Head of caudate nucleus (tissue), 42 donors: Measurements from ENCODE around the gene RFX8.

Source experiments
- DNase-seq, 42 donors: peaks; one replicate each; pipeline versions ENCODE4 v3.0.0 to v3.0.0-alpha.2; 2020 to 2021; ENCODE audit warnings: mixed read lengths in 7 of 42
- intact Hi-C: fragments of 100-400 bp; cut with DNase I; formaldehyde crosslinking; loops from one replicate; pipeline ENCODE4 v1.15.0; 2022

Gene RFX8

GRCh38 chr2:101496279-101496678 lies 21.4 kb upstream of the RFX8 start:
- DNase-seq = no peak
- intact Hi-C loops = no loop called here

DNA sequence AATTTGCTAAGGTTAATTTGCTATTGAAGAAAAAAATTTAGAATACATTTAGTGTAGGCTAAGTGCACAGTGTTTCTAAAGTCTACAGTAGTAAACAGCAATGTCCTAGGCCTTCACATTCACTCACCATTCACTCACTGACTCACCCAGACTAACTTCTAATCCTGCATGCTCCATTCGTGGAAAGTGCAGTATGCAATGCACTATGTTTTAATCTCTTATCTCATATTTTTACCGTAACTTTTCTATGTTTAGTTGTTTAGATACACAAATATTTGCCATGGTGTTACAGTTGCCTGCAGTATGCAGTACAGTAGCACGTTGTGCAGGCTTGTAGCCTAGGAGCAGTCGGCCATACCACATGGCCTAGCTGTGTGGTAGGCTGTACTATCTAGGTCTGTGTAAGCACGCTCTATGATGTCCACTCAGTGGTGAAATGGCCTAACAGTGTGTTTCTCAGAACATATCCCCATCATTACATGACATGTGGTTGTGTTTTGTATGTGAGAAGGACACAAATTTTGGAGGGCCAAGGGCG lies 18.1 kb upstream of the RFX8 start:
- intact Hi-C loops = no loop called here
- no peak for DNase-seq

- no peak for DNase-seq
- intact Hi-C loops = no loop called here
Observed at GRCh38 chr2:101486994-101487393, 12.1 kb upstream of the RFX8 start.

DNA sequence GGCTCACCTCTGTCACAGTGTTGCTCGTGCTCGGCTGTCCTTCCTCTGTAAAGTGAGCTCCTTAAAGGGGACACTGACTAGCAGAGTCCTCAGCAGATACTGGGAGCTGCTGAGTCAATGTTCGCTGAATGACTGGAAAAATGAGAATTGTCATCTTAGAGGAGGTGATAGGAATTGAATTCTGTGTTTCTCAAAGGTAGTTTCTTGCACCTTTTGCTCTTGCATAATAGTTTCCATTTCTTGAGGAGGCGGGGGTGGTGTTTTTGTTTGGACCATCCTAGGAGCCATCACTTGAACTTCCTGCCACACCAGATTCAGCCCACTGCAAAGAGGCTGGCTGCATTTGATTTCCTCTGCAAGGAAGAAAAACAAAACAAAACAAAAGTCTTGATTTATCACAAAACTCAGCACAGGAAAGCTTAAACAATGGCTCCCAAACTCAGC lies 11.4 kb upstream of the RFX8 start:
- no peak for DNase-seq
- intact Hi-C loops = no loop called here

DNA sequence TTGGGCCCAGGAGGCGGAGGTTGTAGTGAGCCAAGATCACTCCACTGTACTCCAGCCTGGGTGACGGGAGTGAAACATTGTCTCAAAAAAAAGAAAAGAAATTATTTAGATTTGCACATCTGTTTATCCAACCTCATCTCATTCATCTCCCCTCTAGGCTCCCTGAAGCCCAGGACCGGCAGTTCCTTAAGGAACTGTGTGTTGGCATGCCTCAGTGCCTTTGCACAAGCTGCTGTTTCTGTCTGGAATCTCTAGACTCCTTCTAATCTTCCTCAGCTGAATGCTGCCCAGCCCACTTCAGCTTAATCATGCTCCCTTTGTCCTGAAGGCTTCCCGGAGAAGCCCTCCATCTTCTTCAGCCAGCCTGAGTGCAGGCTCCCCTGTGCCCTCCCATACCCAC lies 10.9 kb upstream of the RFX8 start:
- no peak for DNase-seq
- intact Hi-C loops = no loop called here

DNA sequence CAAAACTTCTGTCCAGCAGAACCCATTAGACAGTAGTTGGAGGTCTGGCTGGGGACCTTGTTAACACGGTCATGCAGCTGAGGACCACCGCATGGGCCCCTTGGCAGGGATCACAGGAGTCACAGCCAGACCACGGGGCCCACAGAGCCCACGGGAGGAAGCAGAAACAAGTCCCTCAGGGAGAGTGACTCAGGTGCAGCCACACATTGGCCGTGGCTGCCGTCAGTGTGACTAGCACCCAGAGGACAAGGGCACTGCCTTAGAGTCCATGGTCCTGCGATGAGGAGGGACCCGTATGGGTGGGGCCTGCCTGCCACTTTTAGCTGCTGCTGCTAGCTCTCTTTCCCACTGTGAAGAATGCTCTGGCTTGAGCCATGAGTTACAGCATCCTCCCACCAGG lies 5.9 kb upstream of the RFX8 start:
- DNase-seq = no peak
- intact Hi-C loops = no loop called here

DNA sequence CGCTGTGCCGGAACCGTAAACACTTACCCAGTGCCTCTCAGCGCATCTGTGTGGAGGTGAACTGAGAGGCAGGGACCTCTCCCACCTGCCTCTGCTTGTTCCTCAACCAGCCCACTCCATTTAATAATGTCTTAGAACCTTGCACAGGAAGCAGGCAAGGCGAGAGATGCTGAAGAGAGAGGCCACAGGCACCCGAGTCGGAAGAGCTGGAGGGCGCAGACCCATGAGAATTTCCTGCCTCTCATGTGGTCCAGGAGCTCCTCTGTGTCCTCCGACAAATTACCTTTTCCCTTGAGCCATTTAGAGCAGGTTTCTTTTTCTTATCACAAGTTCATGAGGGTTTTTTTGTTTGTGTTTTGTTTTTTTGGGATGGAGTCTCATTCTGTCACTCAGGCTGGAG lies 4.9 kb upstream of the RFX8 start:
- DNase-seq = peak in 1 of 42 donors; percentile 28

DNA sequence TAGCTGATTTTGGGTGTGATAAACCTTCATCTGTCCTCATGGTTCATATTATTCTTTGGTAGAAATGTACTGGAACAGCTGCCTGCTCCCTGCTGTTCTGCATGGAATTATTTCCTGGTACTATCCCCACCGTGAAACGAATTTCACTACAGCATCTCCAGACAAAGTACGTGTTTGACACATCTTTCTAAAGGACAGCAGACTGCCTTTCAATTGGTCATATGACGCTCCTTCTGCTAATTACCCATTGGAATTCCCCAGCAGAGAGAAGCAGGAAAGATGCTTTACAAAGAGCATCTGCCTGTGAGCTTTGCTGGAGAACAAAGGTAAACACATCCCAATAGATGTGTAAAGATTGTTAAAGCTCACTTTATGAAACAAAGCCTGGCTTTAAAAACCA lies 4.4 kb upstream of the RFX8 start:
- peak in 1 of 42 donors; percentile 15 for DNase-seq
- intact Hi-C loops = no loop called here

More for the DNA sequence above, 4.9 kb upstream of the RFX8 start:
- intact Hi-C loops = no loop called here

- DNase-seq = no peak
- intact Hi-C loops = no loop called here
Observed at GRCh38 chr2:101478181-101479001, 3.5 kb upstream of the RFX8 start.

DNA sequence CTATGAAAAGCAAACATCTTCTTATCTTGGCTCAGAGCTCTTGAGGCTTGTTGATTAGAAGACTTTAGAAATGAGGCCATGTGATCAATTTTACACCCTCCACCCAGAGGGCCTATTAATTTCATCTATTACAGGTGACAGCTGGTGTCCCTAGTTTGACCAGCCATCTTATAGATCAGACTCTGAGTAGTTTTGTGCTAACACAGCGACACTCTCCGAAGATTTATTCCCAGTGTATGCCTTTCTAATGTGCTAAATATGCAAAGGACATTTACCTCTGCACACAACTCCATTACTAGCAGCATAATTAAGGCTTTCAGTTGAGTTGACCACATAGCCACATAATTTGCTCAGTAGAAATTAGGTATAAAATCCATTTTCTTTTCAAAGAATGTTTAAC lies 2.6 kb upstream of the RFX8 start:
- no peak for DNase-seq
- intact Hi-C loops = no loop called here

DNA sequence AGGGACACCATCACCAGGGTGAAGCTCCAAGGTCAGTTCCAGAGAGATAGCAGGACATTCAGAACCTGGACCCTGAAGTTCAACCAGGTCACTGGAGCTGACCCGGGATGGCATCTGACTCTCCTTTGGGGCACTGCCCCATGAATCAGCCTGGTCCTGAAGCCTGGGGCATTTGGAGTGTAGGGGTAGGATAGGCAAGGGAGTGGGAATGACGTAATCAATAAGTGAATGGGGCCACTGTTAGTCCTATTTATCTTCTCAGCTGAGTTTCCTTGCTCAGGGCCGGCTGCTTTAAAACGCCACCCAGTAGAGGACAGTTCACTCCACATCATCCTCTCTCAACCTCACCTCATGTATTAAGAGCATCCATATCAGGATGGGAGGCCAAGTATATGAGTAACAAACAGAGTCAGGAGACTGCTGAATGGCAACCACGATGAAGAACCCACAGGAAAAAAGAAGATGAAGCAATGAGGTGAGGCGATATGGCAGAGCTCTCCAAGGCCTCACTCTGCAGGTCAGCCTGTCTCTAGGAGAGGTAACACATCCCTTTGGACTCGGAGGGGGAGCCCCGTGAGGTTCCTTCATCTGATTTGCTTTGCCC lies 1.8 kb upstream of the RFX8 start:
- intact Hi-C loops = no loop called here
- DNase-seq = no peak

- DNase-seq = peak; percentile 29 to 84 (median 70)
- intact Hi-C loops = no loop called here
Observed at GRCh38 chr2:101473911-101474701, 806 bp downstream of the RFX8 start.

GRCh38 chr2:101473591-101473910 lies 1.4 kb downstream of the RFX8 start:
- DNase-seq = no peak
- intact Hi-C loops = no loop called here

DNA sequence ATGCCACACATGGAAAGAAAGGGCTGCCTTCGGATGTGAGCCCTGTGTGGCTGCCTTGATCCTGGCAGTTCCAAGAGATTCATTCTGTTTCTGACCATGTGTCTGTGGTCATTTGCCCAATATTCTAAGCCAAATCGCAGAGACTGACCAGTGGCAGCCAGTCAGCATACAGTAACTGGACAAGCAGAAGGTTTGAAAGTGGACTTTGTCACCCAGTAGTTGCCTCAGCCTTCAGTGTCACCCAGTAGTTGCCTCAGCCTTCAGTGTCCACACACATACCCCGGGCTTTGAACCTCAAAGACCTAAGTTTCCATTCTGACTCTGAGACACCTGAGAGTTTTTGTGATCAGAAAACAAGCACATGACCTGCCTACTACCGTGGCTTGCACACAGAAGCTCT lies 5.0 kb downstream of the RFX8 start:
- peak in 1 of 42 donors; percentile 9 for DNase-seq
- intact Hi-C loops = no loop called here

GRCh38 chr2:101467306-101467705 lies 7.6 kb downstream of the RFX8 start:
- no peak for DNase-seq

DNA sequence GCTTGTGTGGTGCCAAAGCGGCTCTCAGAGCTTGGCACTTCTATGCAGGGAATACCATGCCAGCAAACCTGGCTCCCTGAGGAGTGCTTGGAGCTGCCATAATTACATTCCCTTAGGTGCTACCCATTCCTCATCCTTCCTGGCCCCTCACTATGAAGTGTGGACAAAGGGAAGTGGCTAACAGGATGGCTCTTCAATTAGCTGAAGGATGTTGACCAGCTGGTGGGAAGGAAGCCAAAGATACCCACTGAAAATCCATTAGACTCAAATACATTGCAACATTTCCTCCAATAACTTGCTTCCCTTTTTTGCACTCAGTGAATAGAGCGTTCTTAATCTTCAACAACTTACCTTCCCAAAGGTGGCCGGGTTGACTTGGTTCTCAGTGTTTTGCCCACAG lies 8.5 kb downstream of the RFX8 start:
- intact Hi-C loops = no loop called here
- DNase-seq = no peak

More at GRCh38 chr2:101467306-101467705, 7.6 kb downstream of the RFX8 start:
- intact Hi-C loops = no loop called here

DNA sequence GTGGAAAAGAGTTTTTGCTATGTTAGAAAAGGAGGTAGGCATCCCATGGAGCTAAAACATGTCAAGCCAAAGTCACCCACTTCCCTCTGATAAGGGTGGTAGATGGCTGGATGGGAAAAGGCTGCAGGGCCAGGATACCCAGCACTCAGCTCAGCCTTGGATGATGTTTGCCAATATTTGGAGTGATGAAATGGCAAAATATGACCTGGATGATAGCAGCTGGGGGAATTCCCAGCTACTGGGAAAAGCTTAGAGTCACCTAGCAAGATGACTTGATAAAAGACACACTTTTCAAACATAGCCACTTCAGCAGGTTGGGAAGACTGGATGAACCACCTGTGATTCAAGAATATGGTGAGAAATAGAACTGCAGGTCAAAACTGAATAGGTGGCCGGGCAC lies 10.1 kb downstream of the RFX8 start:
- peak in 1 of 42 donors; percentile 14 for DNase-seq
- intact Hi-C loops = no loop called here

DNA sequence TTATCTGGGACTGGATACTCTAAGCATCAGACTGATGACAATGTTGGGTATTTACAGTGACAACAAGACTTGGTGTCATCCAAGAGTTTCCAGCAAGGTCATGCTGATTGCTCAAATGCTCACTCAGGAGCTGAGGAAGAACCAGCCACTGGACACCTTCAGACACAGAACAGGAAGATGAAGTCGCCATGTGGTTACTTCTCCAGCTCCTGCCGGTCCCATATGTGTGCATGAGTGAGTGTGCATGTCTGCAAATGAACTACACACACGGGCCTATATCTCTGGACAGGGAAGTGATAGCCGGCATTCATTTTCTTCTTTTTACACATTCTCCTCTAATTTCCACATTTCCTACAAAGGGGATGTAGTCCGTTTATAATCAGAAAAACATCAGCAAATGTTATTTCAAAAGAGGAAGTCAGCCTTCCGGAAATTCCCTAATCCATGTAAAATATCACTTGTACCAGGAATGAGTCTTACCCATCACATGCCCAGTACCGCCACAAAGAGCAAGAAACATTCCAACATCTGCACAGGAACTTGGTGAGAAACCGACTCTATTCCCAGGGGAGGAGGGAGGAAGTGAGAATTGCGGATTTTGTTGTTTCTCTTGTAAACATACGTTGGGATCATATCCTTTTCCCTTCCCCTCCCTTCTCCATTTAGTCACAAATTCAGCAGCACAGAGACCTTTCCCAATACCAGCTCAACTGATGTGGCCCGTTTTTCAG lies 10.8 kb downstream of the RFX8 start:
- DNase-seq = no peak
- intact Hi-C loops = no loop called here

DNA sequence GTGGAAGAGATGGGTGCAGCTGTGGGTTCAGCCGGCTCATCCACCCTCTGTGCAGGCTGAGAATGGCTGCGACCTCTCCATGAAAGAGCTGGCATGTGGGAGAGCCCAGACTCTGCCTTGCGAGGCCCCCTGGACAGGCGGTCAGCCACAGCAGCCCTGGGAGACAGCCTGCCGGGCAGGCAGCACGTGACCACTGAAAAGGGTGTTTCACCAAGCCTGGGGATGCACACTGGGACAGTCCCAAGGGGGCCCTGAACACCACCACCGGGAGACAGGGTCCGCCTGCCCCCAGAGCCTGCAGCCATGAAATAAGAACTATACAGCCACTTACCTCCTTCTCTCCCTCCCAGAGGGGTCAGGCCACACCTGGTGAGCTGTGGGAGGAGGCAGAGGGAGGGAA lies 11.5 kb downstream of the RFX8 start:
- intact Hi-C loops = no loop called here
- no peak for DNase-seq
